Measurements from ENCODE around the gene ZNF521.

The ZNF521 gene

DNA sequence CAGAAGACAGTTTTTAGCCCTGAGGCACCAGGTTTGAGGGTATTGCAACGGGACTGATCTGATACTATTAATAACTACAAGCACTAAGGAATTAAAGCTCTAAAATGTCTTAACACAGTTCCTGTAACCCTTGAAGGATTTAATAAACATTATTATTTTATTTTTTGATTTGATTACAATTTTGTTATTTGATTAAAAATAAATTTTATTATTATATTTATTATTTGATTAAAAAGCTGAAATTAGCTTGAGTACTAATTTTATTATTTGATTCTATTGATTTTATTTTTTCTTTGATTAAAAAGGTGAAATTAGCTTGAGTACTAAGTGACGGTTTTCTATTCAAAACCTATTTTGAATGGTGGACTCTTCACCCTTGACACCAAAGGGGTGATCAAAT is 307.3 kb downstream of the ZNF521 start:
- TF ChIP-seq, protein P1, sequence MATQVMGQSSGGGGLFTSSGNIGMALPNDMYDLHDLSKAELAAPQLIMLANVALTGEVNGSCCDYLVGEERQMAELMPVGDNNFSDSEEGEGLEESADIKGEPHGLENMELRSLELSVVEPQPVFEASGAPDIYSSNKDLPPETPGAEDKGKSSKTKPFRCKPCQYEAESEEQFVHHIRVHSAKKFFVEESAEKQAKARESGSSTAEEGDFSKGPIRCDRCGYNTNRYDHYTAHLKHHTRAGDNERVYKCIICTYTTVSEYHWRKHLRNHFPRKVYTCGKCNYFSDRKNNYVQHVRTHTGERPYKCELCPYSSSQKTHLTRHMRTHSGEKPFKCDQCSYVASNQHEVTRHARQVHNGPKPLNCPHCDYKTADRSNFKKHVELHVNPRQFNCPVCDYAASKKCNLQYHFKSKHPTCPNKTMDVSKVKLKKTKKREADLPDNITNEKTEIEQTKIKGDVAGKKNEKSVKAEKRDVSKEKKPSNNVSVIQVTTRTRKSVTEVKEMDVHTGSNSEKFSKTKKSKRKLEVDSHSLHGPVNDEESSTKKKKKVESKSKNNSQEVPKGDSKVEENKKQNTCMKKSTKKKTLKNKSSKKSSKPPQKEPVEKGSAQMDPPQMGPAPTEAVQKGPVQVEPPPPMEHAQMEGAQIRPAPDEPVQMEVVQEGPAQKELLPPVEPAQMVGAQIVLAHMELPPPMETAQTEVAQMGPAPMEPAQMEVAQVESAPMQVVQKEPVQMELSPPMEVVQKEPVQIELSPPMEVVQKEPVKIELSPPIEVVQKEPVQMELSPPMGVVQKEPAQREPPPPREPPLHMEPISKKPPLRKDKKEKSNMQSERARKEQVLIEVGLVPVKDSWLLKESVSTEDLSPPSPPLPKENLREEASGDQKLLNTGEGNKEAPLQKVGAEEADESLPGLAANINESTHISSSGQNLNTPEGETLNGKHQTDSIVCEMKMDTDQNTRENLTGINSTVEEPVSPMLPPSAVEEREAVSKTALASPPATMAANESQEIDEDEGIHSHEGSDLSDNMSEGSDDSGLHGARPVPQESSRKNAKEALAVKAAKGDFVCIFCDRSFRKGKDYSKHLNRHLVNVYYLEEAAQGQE (IDR thresholded peaks at IDR 0.05; ENCODE audit: insufficient read depth in 1 of 2, low read depth in 2 of 2, low read length in 2 of 2): no peak
- TF ChIP-seq TAF1 (IDR thresholded peaks at IDR 0.05; ENCODE audit: borderline replicate concordance, insufficient read depth, low read length): no peak
- TF ChIP-seq FOXP2 (optimal IDR thresholded peaks at IDR 0.05; ENCODE audit: borderline replicate concordance, extremely low read depth, extremely low read length, insufficient read depth): no peak
- TF ChIP-seq SIN3A (IDR thresholded peaks at IDR 0.05; ENCODE audit: borderline replicate concordance, insufficient read depth, low read length): no peak
- no peak for TF ChIP-seq POLR2AphosphoS5 (IDR thresholded peaks at IDR 0.05; ENCODE audit: low read depth, low read length)

DNA sequence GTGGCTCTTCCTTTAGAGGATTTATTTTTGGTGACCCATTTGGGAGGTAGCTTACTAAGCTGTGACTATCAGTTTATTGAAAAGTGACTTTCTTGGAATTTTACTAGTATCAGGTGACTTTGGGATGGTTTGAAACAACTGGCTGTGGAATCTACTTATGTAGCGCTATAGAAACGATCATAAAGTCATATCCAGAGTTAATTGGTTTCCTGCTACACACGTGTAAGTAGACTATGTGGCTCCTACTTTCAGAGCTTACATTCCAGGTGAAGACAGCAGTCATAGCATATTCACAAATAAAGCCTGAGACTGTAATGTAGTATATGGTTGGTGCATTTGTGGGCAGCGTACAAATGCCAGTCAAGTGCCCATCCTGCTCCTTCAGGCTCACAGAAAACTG is 308.9 kb downstream of the ZNF521 start:
- TF ChIP-seq, protein P1 (IDR thresholded peaks at IDR 0.05; ENCODE audit: insufficient read depth in 1 of 2, low read depth in 2 of 2, low read length in 2 of 2): no peak
- no peak for TF ChIP-seq POLR2AphosphoS5 (IDR thresholded peaks at IDR 0.05; ENCODE audit: low read depth, low read length)
- no peak for TF ChIP-seq FOXP2 (optimal IDR thresholded peaks at IDR 0.05; ENCODE audit: borderline replicate concordance, extremely low read depth, extremely low read length, insufficient read depth)
- no peak for TF ChIP-seq SIN3A (IDR thresholded peaks at IDR 0.05; ENCODE audit: borderline replicate concordance, insufficient read depth, low read length)
- no peak for TF ChIP-seq TAF1 (IDR thresholded peaks at IDR 0.05; ENCODE audit: borderline replicate concordance, insufficient read depth, low read length)

DNA sequence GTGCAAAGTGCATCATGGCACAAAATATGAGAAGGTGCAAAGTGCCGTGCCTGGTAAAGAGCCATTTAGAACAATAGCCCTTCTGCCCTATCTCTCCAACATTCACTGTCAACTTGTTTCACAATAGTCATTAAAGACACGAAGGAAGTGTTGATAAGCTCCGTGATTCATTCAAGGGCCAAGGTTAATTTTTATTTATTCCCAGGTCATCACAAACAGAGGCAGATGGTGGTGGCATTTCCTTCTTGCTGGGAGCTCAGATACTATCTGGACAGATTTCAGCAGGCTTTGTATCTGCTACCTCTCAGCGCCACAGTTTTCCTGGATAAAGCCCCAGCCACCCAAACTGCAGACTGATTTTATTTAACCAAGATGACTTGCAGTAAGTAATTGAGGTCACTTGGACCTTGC is 309.3 kb downstream of the ZNF521 start:
- TF ChIP-seq SIN3A (IDR thresholded peaks at IDR 0.05; ENCODE audit: borderline replicate concordance, insufficient read depth, low read length): no peak
- no peak for TF ChIP-seq FOXP2 (optimal IDR thresholded peaks at IDR 0.05; ENCODE audit: borderline replicate concordance, extremely low read depth, extremely low read length, insufficient read depth)
- TF ChIP-seq, protein P1 (IDR thresholded peaks at IDR 0.05; ENCODE audit: insufficient read depth in 1 of 2, low read depth in 2 of 2, low read length in 2 of 2): 0 out of 4 replicates have a peak, but pooled peaks of 1 of the 2 experiments have one; percentile 8
- no peak for TF ChIP-seq POLR2AphosphoS5 (IDR thresholded peaks at IDR 0.05; ENCODE audit: low read depth, low read length)

DNA sequence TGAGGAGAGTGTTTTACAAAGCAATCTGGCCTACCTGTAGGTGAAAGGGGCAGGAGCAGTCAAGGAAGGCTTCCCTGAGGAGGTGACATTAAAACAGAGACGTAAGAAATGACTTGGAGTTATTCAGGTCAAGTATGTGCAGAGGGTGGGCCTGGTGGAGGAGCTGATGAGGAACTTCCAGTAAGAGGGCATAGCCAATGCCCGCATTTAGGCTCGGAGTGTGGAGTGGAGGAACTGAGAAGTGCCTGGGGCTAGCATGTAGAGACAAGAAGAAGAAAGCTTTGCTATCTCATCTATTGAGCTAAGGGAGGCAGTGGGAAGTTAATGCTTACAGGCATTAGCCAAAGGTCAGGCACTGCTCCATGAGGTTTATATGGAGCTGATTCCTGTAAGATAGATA is 312.2 kb downstream of the ZNF521 start:
- TF ChIP-seq POLR2AphosphoS5 (IDR thresholded peaks at IDR 0.05; ENCODE audit: low read depth, low read length) (no peak), SIN3A (IDR thresholded peaks at IDR 0.05; ENCODE audit: borderline replicate concordance, insufficient read depth, low read length) (no peak), FOXP2 (optimal IDR thresholded peaks at IDR 0.05; ENCODE audit: borderline replicate concordance, extremely low read depth, extremely low read length, insufficient read depth) (no peak), TAF1 (IDR thresholded peaks at IDR 0.05; ENCODE audit: borderline replicate concordance, insufficient read depth, low read length) (no peak)
- TF ChIP-seq, protein P1 (IDR thresholded peaks at IDR 0.05; ENCODE audit: insufficient read depth in 1 of 2, low read depth in 2 of 2, low read length in 2 of 2): no peak

GRCh38 chr18:25038261-25038660 is 313.7 kb downstream of the ZNF521 start:
- TF ChIP-seq SIN3A (IDR thresholded peaks at IDR 0.05; ENCODE audit: borderline replicate concordance, insufficient read depth, low read length): no peak
- TF ChIP-seq POLR2AphosphoS5 (IDR thresholded peaks at IDR 0.05; ENCODE audit: low read depth, low read length): no peak
- TF ChIP-seq TAF1 (IDR thresholded peaks at IDR 0.05; ENCODE audit: borderline replicate concordance, insufficient read depth, low read length): no peak
- TF ChIP-seq FOXP2 (optimal IDR thresholded peaks at IDR 0.05; ENCODE audit: borderline replicate concordance, extremely low read depth, extremely low read length, insufficient read depth): no peak
- TF ChIP-seq, protein P1 (IDR thresholded peaks at IDR 0.05; ENCODE audit: insufficient read depth in 1 of 2, low read depth in 2 of 2, low read length in 2 of 2): no peak

All from PFSK-1 (cell line).